GM03348 (cell line): ENCODE measurements around the gene HMGCL.
"Not testable (repeated sequence)": the region's sequence is repeated elsewhere in the genome, so short reads cannot be mapped to it uniquely, and the experiment has no call there.

Experiments used
- DNase-seq: peaks from one replicate; pipeline ENCODE4 v3.0.0; 2012; ENCODE audit warnings: low spot score

Gene HMGCL

DNA sequence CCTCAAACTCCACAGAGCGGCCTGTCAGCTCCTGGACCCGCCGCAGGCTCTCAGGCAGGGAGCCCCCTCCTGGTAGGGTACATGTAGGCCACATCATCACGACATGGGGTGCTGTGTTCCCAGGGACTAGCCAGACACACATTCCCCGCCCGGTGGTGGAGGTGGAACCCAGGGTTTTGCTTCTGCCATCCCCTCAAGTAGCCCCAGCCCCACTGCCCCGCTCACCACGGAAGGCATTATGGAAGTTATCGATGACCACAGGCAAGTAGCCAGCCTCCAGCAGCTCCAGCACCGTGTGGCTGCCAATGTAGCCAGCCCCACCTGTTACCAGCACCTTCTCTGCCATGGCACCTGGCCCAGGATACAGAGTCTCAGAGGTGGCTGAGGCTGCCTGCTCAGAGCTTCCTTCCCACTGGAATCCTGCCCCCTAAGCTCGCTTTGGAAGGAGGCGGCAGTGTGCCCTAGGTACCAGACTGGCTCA is 26.5 kb downstream of the HMGCL start:
- DNase-seq, result no peak

DNA sequence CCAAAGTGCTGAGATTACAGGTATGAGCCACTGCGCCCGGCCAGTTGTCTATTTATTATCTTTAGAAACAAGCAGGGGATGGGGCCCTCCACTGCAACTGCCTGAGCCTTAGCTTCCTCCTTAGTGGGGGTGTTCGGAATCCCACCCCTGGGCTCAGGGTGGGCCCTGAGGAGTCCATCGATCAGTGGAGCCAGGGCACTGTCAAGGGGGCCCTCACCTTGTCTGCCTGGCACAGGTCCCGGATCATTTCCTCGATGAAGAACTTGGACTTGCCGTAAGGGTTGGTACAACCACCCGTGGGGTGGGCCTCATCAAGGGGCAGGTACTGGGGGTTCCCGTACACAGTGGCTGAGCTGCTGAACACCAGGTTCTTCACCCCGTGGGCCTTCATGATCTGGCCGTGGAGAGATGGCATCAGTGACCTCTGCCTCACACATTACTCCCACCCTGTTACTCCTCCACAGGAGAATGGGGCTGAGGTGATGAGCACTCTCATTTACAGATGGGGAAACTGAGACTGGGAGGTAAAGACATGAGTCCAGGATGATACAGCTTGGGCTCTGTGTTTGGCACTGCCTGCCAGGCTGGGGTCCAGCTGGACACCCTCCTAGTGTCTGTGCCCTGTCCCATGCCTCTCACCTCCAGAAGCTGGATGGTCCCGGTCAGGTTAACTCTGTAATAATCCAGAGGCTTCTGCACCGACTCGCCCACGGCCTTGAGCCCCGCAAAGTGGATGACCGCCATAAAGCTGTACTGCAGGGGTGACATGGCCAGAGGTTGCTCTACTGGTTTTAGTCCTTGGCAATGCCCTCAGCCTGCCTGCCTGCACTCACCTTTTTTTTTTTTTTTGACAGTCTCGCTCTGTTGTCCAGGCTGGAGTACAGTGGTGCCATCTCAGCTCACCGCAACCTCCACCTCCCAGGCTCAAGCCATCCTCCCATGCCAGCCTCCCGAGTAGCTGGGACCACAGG is 27.5 kb downstream of the HMGCL start:
- DNase-seq, result no peak

DNA sequence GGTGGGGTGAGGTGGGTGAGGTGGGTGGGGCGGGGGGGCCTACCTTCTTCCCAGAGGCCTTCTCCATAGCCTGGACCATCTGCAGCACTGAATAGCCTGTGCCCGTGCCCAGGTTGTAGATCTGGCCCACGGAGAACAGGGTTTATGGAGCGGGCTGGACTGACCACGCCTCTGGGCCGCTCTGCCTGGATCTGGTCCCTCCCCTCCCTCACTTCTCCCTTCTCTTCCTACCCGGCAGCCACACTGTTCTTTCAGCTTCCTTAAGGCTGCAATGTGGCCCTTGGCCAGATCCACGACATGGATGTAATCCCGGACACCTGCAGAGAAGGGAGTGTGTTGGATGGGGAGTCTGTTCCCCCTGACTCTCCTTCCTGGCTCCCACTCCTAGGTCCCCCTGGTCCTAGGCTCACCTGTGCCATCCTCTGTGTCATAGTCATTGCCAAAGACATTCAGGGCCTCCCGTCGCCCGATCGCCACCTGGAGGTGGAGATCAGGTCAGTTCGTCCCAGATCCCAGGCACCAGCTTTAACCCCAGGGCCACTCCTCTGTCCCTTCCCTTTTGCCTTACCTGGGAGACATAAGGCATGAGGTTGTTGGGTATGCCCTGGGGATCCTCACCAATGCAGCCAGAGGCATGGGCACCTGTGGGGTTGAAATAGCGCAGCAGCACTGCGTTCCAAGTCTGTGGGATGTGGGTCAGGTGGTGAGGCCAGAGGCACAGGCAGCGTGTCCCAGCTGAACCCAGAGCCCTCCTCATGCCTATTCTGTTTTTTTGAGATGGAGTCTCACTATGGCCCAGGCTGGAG is 28.6 kb downstream of the HMGCL start:
- DNase-seq, result no peak

DNA sequence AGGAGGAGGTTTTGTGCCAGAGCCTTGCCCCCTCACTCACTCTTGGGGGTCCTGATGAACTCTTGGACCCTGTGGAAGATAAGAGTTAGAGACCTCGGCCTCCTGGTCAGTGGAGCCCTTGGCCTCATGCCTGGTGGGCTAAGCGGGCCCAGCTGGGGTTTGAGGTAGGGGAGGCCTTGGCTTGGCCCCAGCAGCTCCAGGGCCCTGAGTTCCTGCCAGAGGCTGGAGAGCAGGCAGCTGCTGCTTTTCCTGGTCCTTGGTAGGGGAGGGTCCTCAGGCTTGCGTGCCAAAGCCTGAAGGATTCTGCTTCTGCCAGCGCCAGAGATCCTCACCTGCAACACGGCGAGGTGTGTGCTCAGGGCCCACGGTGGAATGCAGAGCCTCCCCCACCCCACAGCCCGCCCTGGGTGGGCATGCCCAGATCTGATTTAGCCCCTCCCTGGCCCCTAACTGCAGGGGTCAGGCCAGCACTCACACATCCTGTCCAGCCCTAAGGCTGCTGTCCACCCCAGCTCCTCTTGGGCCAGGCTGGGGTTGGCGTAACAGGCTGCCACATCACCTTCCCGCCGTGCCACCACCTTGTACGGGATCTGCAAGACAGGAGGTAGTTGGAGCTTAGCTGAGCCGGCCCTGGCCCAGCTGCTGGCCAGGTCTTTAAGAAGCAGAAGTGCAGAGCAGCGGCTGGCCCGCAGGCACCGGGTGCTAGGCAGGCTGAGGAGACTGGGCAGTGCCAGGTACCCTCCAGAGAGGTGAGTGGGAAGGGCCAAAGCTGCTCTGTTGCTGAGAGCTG is 29.4 kb downstream of the HMGCL start:
- no peak for DNase-seq

DNA sequence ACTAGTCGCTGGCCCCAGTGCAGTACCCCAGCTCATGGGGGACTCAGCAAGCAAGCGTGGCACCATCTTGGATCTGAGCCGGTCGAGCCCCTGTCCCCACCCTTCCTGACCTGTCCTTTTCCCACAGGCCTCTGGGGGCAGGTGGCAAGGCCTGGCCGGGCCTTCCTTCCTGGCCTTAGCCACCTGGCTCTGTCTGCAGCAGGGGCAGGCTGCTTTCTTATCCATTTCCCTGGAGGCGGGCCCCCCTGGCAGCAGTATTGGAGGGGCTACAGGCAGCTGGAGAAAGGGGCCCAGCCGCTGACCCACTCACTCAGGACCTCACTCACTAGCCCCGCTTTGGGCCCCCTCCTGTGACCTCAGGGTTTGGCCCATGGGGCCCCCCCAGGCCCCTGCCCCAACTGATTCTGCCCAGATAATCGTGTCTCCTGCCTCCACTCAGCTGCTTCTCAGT is 30.5 kb downstream of the HMGCL start:
- DNase-seq, result not testable (repeated sequence)

DNA sequence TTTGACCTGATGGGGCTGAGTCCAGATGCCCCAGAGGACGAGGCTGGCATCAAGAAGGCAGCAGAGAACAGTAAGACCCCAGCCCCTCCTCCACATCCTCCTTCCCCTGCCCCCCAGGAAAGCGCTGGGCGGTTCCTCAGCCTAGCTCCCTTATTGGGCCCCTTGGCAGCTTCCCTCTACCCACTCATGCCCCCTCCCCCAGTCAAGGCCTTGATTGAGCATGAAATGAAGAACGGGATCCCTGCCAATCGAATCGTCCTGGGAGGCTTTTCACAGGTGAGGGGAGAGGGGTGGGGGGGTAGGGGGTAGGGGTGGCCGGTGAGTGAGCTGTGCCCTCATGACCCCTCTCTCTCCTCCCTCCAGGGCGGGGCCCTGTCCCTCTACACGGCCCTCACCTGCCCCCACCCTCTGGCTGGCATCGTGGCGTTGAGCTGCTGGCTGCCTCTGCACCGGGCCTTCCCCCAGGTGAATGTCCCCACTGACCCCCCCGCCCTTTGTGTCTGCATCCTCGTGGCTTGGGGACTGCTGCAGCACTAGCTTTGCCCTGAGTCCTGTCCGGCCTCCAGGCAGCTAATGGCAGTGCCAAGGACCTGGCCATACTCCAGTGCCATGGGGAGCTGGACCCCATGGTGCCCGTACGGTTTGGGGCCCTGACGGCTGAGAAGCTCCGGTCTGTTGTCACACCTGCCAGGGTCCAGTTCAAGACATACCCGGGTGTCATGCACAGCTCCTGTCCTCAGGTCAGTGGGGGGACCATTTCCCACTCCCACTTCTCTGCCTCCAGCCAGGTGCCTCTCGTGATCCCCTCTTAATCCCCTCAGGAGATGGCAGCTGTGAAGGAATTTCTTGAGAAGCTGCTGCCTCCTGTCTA is 31.1 kb downstream of the HMGCL start:
- DNase-seq, result no peak

DNA sequence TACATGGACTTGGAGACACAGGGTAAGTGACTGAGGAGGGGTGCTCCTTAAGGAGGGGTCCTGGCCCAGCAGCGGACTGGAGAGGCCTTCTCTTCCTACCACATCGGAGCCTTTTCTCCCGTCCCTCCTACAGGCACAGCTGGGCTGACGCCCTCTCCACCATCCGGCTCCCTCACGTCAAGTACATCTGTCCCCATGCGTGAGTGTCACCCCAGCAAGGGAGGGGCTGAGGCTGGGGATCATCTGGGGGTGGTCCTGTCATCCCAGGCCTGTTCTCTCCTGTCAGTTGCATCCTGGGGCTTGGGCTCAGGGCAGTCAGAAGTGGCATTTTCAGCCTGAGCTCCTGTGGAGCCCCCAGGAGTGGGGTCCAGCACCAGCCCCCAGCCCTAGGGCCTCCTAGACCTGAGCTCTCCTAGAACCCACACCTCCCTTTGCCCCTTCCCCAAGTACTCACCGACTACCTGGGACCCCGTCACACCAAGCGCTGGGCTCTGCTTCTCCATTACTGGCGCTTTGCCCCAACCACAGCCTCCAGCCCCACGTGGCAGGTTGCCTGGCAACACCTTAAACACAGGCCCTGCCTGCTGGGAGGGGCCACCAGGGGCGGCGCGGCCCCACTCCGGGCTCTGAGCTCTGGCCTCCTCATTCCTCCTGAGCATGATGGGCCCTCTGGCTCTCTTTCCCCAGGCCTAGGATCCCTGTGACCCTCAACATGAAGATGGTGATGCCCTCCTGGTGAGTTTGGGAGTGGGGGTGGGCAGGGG is 32.0 kb downstream of the HMGCL start:
- DNase-seq, result peak; percentile 27

DNA sequence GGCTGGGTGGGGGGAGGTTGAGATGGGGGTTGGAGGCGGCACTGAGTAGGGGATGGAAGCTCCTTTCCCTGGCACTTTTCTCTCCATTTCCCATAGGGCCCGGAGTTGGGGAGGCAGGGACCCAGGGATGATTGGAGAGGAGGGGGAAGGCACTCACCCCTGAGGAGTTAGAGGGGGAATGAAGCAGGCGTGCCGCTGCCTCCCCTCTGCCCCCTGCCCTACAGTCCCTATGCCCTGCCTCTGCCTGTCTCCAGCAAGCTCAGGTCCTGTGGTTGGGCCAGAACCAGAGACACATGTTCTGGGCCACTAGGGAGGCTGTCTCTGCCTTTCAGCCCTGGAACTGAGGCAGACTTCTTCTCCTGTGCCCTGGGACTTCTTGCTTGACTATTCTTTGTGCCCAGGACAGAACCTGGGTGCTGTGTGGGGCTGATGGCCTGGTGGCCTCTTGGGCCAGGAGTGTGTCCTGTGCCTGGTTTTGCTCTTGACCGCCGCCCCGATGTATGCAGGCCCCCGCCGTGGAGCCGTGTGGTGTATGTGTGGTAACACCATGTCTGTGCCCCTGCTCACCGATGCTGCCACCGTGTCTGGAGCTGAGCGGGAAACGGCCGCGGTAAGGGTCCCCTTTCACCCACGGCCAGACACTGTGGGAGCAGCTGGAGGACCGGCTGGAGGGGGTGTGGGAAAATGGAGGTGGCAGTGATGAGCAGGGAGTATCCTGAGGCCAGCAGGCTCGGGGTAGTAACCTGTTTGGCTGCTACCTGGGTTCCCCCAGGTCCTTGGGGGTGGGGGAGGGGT is 32.9 kb downstream of the HMGCL start:
- no peak for DNase-seq

DNA sequence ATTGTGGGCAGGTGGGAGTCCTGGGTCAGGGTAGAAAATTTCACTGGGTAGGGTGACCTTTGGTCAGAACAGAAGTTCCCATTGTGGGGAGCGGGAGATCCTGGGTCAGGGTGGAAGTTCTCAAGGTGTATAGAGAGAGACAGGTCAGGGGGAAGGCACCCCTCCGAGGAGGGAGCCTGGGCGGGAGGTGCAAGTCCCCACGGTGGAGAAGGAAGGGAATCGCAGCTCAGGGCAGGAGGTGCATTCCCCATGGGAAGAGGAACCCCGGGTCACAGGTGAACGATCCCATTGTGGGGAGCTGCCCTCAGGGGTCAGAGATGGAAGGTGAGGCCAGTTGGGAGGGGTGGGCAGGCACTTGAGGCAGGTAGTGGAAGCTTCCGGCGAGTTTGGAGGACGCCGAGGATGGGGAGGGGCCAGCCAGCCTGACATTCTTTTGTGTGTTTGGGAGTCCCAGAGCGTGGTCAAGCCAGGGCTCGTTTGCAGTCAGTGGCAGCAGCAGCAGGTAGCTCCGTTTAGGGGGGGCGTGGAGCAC is 33.6 kb downstream of the HMGCL start:
- DNase-seq, result peak; percentile 61

DNA sequence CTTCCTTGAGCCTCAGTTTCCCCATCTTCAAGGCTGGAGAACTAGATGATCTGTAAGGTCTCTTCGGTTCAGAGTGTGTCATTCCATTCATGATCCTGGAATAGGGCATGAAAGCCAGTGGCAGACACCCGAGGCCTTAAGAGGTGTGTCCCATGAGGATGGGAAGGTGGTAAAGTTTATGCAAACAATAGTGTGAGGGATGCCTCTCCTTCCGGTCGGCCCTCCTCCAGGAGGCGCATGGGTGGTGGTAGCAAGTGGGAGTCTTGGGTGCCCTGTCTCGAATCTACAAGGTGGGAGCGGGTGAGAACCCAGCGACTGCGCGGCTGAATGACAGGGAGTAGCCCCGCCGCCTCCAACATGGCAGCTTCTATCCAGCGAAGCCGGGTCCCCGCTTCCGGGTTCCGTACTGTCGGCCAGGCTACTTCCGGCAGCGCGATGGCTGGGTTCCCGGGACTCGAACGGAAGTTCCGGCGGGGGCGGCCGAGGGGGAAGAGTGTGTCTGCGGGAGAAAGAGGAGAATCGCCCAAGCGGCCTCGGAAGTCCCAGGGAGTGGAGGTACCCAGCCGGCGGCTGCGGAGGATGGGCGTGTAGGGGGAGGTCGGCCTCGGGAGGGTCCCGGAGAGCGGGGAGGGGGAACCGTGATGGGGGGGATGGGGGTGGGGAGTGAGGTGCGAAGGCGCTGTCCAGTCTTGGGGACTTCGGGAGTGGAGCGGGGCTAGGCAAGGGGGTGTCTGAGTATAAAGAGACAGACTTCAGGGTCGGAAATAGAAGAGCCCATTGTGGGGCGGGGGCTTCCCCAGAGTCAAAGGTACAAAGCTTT is 34.3 kb downstream of the HMGCL start, which contains the start of gene LYPLA2:
Gene LYPLA2 (plus strand): TSS at position 450 of the 820 bp plus-strand sequence. CDS start 1,538 bp downstream, outside the sequence.
- peak; percentile 94 for DNase-seq

DNA sequence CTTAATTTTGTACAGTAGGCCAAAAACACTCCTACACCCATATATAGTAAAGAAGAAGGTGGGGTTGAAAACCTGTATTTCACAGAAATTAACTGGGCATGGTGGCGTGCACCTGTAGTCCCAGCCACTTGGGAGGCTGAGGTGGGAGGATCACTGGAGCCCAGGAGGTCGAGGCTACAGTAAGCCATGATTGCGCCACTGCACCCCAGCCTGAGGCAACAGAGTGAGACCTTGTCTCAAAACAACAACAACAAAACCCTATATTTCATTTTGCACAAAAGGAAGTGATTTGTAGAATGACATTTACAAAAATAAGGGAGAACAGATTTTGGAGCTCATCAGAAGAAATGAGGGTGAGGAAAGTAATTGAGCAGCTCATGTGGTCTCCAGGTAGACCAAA is 36.5 kb downstream of the HMGCL start:
- no peak for DNase-seq

DNA sequence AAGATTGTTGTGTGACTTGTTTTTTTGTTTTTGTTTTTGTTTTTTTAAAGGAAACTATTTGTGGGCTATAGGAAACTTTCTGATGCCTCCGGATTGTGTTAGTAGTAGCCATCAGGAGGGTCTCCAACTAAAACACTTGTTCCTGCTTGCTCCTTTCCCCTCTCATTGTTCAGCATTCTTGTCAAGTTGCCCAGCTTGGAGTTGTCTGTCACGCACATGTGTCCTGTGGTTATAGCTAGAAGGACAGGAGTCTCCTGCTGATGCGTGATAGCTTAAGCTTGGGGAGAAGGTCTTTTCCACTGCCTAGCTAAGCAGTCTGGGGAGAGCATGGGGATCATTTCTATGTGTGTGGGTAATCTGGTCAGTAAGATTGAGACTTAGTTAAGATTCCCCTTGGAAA is 37.5 kb downstream of the HMGCL start:
- no peak for DNase-seq

DNA sequence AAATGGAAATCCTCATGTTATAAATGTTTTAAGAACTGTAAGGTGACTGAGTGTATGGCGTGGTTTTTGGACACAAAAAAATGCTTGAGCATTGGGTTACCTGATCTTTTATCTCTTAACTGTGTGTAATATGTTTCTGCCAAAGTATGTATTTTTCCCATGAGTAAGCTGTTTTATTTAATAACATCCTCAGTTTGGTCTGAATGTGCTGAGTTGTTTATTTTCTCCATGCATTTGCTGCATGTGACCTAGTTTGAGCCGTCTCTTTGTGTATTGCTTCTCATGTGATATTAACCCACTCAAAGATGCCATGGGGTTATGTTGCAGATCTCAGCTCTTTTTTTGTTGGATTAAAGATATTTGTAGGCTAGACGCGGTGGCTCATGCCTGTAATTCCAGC is 40.4 kb downstream of the HMGCL start:
- DNase-seq, result no peak

DNA sequence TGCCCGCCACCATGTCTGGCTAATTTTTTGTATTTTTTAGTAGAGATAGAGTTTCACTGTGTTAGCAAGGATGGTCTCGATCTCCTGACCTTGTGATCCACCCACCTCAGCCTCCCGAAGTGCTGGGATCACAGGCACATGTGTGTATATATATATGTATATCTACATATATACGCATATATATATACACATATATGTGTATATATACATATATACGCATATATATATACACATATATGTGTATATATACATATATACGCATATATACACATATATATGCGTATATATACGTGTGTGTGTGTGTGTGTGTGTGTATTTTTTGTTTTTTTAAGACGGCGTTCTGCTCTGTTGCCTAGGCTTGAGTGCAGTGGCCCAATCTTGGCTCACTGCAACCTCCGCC is 42.1 kb downstream of the HMGCL start:
- DNase-seq, result not testable (repeated sequence)

DNA sequence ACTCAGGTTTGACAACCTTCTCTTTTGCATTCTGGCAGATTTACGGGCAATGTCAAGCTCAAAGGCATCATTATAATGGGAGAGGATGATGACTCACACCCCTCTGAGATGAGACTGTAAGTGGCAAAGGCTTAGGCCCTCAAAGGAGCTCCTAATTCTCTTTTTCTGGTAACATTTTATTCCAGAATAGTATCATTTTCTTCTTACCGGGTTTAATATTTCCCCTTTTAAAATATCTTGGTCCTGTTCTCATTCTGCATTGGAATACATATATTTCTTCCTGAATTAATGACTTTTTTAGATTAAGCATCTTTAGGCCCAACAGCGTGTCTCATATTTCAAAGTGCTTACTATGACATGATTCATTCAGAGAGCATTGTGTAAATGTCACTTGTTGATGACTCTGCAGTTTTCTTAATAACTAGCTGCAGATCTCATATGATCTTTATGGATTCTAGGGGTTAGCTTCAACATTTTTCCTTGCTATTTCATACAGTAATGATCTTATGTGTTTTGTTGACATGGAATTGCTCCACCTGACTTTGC is 45.3 kb downstream of the HMGCL start:
- DNase-seq, result peak; percentile 41

DNA sequence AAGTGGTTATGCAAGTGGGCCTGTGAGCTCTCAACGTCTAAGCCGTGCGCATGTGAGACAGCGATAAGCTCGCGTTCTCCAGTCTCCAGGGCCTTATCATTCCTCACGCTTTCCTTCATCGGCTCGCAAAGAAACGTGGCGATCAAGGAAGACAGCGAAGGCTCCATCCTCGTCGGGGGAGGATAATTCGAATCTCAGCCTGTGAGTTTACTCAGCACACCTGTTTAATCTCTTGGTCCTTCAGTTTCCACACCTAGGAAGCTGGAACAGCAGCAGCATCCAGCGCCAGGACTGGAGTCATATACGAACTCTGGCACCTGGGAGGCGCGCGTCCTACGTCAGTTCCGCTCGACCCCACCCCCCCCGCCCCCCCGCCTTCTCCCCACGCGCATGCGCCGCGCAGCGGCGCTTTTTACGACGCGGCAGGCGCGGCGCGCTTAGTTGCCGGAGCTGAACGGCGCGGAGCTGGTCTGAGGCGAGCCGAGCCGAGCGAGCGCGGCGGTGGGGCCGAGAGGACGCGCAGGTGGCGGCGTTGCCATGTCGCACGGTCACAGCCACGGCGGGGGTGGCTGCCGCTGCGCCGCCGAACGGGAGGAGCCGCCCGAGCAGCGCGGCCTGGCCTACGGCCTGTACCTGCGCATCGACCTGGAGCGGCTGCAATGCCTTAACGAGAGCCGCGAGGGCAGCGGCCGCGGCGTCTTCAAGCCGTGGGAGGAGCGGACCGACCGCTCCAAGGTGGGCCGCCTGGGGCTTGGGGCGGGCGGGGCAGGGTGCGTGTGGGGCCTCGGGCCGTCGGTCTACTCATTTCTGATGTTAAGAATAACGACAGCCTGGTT is 47.0 kb downstream of the HMGCL start, which contains the start of gene PITHD1:
Gene PITHD1 (plus strand): TSS at position 440 of the 836 bp plus-strand sequence. CDS start 98 bp downstream, at position 538.
- peak; percentile 98 for DNase-seq

DNA sequence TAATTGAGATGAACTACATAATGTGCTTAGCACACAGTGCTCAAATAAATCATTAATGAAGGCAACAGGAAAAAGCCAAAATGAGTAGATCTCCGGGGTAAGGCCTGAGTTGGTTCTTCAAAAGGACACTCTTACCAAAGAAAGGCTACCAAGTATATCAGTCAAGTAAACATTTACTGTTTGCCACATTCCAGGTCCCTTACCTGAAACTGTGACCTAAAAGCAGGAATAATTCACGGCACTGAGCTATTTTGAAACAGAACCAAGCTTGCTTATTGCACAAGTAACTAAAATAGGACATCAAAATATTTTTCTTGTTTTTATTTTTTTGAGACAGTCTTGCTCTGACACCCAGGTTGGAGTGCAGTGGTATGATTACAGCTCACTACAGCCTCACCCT is 49.0 kb downstream of the HMGCL start:
- no peak for DNase-seq
